Astrocyte (in vitro differentiated cells and primary cell): ENCODE measurements around the gene AVL9. TPM values are rescaled to one million over a fixed set of nuclear protein-coding genes. Genes with fewer than 3 reads are reported as not detected.

Experiments used
- DNase-seq: peaks from one replicate; pipeline ENCODE4 v3.0.0-alpha.2; 2010; ENCODE audit warnings: low read depth
- FAIRE-seq: peaks from 2 replicates; lab custom pipeline; 2011; peaks lifted over from hg19 to GRCh38; lab: Jason Lieb, UNC
- H2AFZ ChIP-seq: 2 replicates; pipeline ENCODE4 v1.6.0; 2012; ENCODE audit warnings: low read depth, low read length, inconsistent platforms
- H3K27ac ChIP-seq: 2 replicates; pipeline ENCODE4 v1.5.1; 2011; ENCODE audit warnings: low read depth, low read length, inconsistent platforms
- H3K27me3 ChIP-seq: 2 replicates; pipeline ENCODE4 v1.6.0; 2011; ENCODE audit warnings: low read length, inconsistent platforms; ENCODE audit not compliant: insufficient read depth
- H3K36me3 ChIP-seq: 2 replicates; pipeline ENCODE4 v1.5.1; 2011; ENCODE audit warnings: low read length, inconsistent platforms; ENCODE audit not compliant: insufficient read depth
- H3K4me1 ChIP-seq: 2 replicates; pipeline ENCODE4 v1.5.1; 2011; ENCODE audit warnings: low read length, inconsistent platforms; ENCODE audit not compliant: insufficient read depth
- H3K4me2 ChIP-seq: 2 replicates; pipeline ENCODE4 v1.6.0; 2012; ENCODE audit warnings: low read length, inconsistent platforms
- H3K4me3 ChIP-seq: 2 replicates; pipeline ENCODE4 v1.5.1; 2011; ENCODE audit warnings: low read depth, mild to moderate bottlenecking, low read length, inconsistent platforms; ENCODE audit not compliant: insufficient read depth
- H3K79me2 ChIP-seq: 2 replicates; pipeline ENCODE4 v1.6.0; 2012; ENCODE audit warnings: mild to moderate bottlenecking, low read length, inconsistent platforms; ENCODE audit not compliant: insufficient read depth
- H3K9ac ChIP-seq: 2 replicates; pipeline ENCODE4 v1.6.0; 2012; ENCODE audit warnings: mild to moderate bottlenecking, low read length, inconsistent platforms
- H3K9me3 ChIP-seq: 2 replicates; pipeline ENCODE4 v1.5.1; 2012; ENCODE audit warnings: low read depth, mild to moderate bottlenecking, low read length, inconsistent platforms; ENCODE audit not compliant: insufficient read depth
- H4K20me1 ChIP-seq: 2 replicates; pipeline ENCODE4 v1.6.0; 2012; ENCODE audit warnings: low read length, inconsistent platforms; ENCODE audit not compliant: insufficient read depth
- H3K27ac Mint-ChIP-seq: one replicate; pipeline ENCODE4 v1.8.0; 2021; ENCODE audit warnings: mild to moderate bottlenecking, mixed read lengths; ENCODE audit not compliant: unreplicated experiment
- H3K27me3 Mint-ChIP-seq: one replicate; pipeline ENCODE4 v1.8.0; 2021; ENCODE audit warnings: low read depth, mixed read lengths; ENCODE audit not compliant: unreplicated experiment
- H3K36me3 Mint-ChIP-seq: one replicate; pipeline ENCODE4 v1.8.0; 2021; ENCODE audit warnings: low read depth, mixed read lengths; ENCODE audit not compliant: unreplicated experiment
- H3K4me1 Mint-ChIP-seq: one replicate; pipeline ENCODE4 v1.8.0; 2021; ENCODE audit warnings: low read depth, mixed read lengths; ENCODE audit not compliant: unreplicated experiment
- H3K4me3 Mint-ChIP-seq: one replicate; pipeline ENCODE4 v1.8.0; 2021; ENCODE audit warnings: mild to moderate bottlenecking, moderate library complexity, mixed read lengths; ENCODE audit not compliant: unreplicated experiment
- H3K9me3 Mint-ChIP-seq: one replicate; pipeline ENCODE4 v1.8.0; 2021; ENCODE audit warnings: mild to moderate bottlenecking, mixed read lengths; ENCODE audit not compliant: unreplicated experiment
- EZH2 ChIP-seq: IDR thresholded peaks from 2 replicates; pipeline ENCODE4 v1.6.1; 2012; ENCODE audit warnings: mild to moderate bottlenecking, low read length, inconsistent platforms; ENCODE audit not compliant: insufficient read depth
- total RNA-seq: library from RNA; stranded (reverse); gene quantifications from 2 replicates; pipeline ENCODE4 v1.2.1, GENCODE V29; 2021
- TF ChIP-seq, protein P1 (sequence below): IDR thresholded peaks from 2 replicates; pipeline ENCODE4 v1.5.1; 2011; ENCODE audit warnings: low read depth, mild to moderate bottlenecking, inconsistent platforms, low read length, moderate library complexity; ENCODE audit not compliant: insufficient read depth

AVL9 gene
- total RNA-seq, 1 donor from 2014 or later: 28.2 TPM

DNA sequence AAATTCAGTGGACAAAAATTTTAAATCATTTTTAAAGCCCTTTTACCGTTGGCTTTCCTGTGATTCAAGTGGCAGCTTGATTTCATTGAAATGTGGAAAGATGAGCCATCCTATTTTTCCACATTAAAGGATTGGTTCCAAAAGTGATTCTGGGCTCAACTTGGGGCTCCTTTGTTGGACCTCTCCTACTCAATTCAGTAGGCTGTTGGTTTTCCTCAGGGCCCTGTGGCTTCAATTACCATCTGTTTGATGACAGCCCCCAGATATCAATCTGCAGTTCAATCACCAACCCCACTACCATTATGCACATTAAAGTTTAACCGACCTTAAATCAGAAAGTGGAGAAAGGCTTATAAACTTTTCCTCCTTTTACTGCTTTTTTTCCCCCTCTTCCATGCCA is 47.3 kb downstream of the AVL9 start:
- FAIRE-seq: no peak
- Mint-ChIP-seq H3K27ac (no peak overlapping the region), H3K4me3 (no peak overlapping the region), H3K27me3 (no peaks in the 10 kb centered on the region), H3K4me1 (no peaks in the 10 kb centered on the region), H3K36me3 (peaks cover 1% of the 10 kb centered on the region), H3K9me3 (no peaks in the 10 kb centered on the region)
- Histone ChIP-seq H3K9ac (no peak overlapping the region), H4K20me1 (peaks cover 28% of the 10 kb centered on the region), H3K9me3 (no peaks in the 10 kb centered on the region), H3K4me1 (no peaks in the 10 kb centered on the region), H3K79me2 (peaks cover 62% of the 10 kb centered on the region), H2AFZ (no peak overlapping the region), H3K27ac (no peak overlapping the region), H3K4me3 (no peak overlapping the region), H3K36me3 (peaks cover 13% of the 10 kb centered on the region), H3K27me3 (no peaks in the 10 kb centered on the region), H3K4me2 (no peak overlapping the region)
- TF ChIP-seq EZH2: no peak
- TF ChIP-seq, protein P1, sequence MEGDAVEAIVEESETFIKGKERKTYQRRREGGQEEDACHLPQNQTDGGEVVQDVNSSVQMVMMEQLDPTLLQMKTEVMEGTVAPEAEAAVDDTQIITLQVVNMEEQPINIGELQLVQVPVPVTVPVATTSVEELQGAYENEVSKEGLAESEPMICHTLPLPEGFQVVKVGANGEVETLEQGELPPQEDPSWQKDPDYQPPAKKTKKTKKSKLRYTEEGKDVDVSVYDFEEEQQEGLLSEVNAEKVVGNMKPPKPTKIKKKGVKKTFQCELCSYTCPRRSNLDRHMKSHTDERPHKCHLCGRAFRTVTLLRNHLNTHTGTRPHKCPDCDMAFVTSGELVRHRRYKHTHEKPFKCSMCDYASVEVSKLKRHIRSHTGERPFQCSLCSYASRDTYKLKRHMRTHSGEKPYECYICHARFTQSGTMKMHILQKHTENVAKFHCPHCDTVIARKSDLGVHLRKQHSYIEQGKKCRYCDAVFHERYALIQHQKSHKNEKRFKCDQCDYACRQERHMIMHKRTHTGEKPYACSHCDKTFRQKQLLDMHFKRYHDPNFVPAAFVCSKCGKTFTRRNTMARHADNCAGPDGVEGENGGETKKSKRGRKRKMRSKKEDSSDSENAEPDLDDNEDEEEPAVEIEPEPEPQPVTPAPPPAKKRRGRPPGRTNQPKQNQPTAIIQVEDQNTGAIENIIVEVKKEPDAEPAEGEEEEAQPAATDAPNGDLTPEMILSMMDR: no peak
- DNase-seq: no peak

DNA sequence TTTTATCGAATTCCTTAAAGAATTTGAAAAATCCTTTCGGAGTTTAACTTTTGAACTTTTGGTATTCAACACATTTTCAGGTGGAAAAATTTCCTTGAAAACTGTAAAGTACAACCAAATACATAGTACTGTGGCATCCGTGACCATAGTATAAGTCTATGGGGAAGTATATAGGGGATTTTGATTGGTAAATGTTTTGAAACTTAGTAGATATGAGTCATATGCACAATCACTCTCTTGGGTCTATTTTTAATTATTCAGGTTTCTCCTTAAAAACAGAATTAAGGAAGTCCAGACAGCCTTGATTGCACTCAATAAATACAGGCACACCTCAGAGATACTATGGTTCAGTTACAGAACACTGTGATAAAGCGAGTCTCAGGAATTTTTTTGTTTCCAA is 64.2 kb downstream of the AVL9 start:
- DNase-seq (no peak), FAIRE-seq (no peak)
- H3K4me2 ChIP-seq: no peak overlapping the region
- H3K79me2 ChIP-seq: no peaks in the 10 kb centered on the region
- TF ChIP-seq EZH2: no peak
- TF ChIP-seq, protein P1: no peak
- H3K4me1 Mint-ChIP-seq: peaks cover 3% of the 10 kb centered on the region
- H3K27ac Mint-ChIP-seq: no peak overlapping the region
- no peak overlapping the region for H3K4me3 ChIP-seq
- H3K9ac ChIP-seq: no peak overlapping the region
- H4K20me1 ChIP-seq: peaks cover 4% of the 10 kb centered on the region
- no peaks in the 10 kb centered on the region for H3K9me3 ChIP-seq
- peaks cover 16% of the 10 kb centered on the region for H3K36me3 Mint-ChIP-seq
- H3K27me3 ChIP-seq: no peaks in the 10 kb centered on the region
- peaks cover 38% of the 10 kb centered on the region for H3K36me3 ChIP-seq
- H3K4me3 Mint-ChIP-seq: no peak overlapping the region
- H3K4me1 ChIP-seq: no peaks in the 10 kb centered on the region
- no peaks in the 10 kb centered on the region for H3K27me3 Mint-ChIP-seq
- no peaks in the 10 kb centered on the region for H3K9me3 Mint-ChIP-seq
- H2AFZ ChIP-seq: no peak overlapping the region
- H3K27ac ChIP-seq: no peak overlapping the region

DNA sequence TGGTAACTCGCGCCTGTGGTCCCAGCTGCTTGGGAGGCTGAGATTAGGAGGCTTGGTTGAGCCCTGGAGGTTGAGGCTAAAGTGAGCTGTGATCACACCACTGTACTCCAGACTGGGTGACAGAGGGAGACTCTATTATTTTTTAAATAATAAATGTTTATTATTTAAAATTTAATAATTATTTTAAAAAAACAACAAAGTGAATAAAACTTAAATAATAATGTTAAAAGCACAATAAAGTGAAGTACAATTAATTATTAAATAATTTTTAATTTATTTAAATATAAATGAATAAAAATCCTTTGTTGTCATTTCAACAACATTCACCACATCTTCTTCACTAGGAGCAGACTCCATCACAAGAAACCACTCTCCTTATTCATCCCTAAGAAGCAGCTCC is 64.8 kb downstream of the AVL9 start:
- no peaks in the 10 kb centered on the region for H3K79me2 ChIP-seq
- H3K36me3 ChIP-seq: peaks cover 34% of the 10 kb centered on the region
- no peak overlapping the region for H3K27ac Mint-ChIP-seq
- peaks cover 4% of the 10 kb centered on the region for H4K20me1 ChIP-seq
- H3K9me3 Mint-ChIP-seq: no peaks in the 10 kb centered on the region
- H3K4me3 ChIP-seq: no peak overlapping the region
- peaks cover 3% of the 10 kb centered on the region for H3K4me1 Mint-ChIP-seq
- H3K36me3 Mint-ChIP-seq: peaks cover 16% of the 10 kb centered on the region
- TF ChIP-seq, protein P1: no peak
- TF ChIP-seq EZH2: no peak
- no peaks in the 10 kb centered on the region for H3K9me3 ChIP-seq
- no peaks in the 10 kb centered on the region for H3K27me3 ChIP-seq
- H3K4me3 Mint-ChIP-seq: no peak overlapping the region
- no peaks in the 10 kb centered on the region for H3K27me3 Mint-ChIP-seq
- FAIRE-seq (no peak), DNase-seq (no peak)
- H2AFZ ChIP-seq: no peak overlapping the region
- H3K27ac ChIP-seq: no peak overlapping the region
- no peak overlapping the region for H3K4me2 ChIP-seq
- no peaks in the 10 kb centered on the region for H3K4me1 ChIP-seq
- H3K9ac ChIP-seq: no peak overlapping the region
